NAMALWA (cell line): ENCODE data around the gene TNIK.

ENCODE experiments used
- DNase-seq: peaks from one replicate; pipeline ENCODE4 v3.0.0-alpha.2; 2015; ENCODE audit warnings: low spot score

The TNIK gene

DNA sequence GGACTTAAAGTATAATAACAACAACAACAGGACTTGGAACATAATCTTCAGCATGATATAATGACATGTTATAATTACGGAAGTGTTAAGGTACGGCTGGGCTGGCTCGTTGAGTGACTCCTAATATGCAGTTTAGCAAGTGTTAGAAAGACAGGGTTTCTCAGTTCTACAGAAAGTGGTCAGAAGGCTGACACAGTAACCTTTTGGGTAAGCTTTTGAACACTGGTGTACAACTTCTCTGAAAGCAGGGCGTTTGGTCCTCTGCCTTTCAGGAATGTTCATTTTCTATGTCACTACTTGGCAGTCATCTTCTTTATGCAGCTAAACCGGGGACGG, 300.4 kb downstream of the TNIK start:
- no peak for DNase-seq

DNA sequence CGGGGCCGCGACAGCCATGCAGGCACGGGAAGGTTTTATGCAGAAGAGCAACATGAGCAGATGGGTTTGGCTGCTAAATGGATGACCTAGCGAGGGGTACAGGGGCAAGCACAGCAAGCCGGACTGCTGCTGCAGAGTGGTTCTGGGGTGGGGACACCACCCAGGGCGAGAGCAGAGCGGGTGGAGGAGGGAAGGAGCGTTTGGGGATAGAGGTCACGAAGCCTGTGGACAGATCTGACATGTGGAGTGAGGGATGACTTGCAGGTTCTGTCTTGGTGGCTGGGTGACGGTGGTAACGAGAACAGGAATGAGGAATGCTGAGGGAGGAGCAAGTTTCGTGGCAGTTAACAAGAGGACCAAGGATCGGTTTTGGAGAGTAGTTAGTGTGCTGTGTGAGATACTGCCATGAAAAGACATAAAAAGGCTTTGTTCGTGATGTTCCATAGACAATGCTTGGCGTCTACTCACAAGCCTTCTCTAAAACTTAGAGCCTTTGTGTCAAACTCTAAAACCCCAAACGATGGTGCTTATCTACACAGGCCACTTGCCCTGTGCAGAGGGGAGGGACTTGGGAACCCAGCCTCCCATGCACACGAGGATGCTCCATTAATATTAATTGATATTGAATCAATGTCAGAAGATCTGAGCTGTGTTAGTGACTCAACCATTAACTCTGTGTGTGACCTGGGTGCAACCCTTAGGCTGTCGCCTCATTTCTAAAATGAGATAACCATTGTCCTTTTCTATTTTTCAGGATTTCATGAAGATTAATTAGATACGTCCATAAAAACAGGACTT, 301.0 kb downstream of the TNIK start:
- DNase-seq = no peak

DNA sequence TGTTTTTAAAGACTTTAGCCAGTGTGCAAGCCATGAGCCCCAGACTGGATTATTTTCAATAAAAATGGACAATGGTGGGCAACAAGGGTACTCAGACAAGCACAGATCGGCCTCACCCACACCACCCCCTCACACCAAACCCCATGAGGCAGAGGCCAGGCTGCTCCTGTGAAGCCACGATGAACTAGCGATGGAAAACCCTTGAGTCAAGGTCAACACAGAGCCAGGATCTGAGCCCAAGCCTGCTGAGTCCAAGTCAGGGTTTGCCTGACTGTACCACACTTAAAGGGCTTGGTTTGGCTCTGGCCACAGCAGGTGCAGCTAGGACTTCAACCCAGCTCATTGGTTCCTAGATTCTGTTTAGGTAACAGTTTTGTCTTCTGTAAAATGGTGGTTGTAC, 302.2 kb downstream of the TNIK start:
- no peak for DNase-seq

DNA sequence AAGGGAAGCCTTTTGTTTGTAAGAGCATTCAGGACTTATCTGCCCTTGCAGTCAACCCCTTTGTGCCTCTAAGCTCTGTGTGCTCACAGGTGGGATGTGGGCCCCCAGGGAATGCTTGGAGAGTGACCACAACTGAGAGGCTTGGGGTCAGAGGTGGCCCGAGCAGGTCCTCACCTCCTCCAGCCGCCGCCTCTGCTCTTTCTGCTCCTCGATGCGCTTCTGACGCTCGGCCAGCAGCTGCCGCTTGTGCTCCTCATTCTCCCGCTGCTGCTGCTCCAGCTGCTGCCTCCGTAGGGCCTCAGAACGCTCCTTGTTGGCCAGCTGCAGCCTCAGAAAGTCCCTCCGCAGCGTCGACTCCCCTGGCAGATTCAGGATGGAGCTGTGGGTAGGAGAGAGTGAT, 302.9 kb downstream of the TNIK start:
- no peak for DNase-seq

DNA sequence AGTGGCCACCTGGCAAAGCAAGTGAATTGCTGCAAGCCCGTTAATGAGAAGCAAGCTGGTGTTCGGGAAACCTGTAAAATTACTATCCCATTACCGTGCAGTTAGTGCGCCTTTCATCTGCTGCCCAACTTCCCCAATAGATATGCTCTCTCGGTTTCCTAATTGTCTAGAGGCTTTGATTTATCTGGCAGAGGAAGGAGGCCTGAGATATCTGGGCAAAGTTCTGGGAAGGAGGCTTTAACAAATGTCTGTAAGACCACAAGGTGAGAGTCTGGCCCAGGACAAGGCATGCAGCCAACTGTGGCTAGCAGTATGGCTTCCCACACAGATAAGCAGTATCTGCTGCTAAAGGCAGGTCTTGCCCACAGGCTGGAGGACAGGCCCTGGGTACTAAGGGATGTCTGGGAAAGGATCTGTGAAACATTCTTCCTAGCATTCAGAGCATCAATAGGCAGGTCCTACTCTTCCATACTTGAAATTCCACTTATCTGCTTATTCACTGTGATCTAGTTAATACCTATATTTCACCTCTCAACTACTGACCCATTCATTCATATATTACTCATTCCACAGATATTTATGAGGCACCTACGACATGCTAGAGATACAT, 303.7 kb downstream of the TNIK start:
- no peak for DNase-seq

DNA sequence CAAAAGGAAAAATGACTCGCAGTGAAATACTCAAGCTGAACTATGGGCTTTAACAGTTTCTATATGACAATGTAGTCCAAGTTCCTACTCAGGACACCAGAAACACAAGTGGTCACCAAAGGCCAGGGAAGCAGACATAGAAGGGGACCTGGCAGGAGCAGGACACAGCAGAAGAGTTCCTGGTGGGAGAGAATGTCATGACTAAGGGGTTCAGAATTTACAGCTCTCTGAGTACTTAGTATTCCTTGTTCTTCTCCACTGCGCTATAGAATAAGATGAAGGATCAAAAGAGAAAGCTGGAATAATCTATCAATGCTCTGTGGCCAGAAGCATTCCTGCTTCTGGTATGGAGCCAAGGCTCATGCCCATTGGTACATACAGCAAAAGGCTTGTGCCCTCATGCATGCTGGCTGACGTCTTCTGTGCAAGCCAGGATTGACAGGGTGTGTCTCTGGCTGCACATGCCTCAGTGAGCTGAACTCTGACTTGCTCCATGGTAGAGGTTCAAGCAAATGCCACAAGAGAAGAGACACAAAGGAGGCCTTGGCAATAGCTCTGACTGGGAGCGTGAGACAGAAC, 305.0 kb downstream of the TNIK start:
- no peak for DNase-seq

DNA sequence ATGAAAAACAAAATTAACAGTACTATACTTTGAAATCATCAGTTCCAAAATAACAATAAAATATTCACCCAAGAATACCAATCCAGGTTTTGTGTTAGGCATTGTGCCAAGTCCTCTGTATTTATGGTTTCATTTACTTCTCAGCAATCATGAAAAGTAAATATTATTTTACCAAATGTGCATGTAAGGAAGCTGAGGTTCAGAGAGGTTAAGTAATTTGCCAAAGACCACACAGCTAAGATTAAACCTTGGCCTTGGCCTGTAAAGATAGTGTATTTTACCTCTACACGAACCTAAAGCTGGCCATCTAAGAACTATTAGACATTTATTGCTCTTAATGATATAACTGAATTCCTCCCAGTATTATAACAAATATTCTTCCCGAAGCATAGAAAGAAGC, 309.3 kb downstream of the TNIK start:
- DNase-seq = no peak

DNA sequence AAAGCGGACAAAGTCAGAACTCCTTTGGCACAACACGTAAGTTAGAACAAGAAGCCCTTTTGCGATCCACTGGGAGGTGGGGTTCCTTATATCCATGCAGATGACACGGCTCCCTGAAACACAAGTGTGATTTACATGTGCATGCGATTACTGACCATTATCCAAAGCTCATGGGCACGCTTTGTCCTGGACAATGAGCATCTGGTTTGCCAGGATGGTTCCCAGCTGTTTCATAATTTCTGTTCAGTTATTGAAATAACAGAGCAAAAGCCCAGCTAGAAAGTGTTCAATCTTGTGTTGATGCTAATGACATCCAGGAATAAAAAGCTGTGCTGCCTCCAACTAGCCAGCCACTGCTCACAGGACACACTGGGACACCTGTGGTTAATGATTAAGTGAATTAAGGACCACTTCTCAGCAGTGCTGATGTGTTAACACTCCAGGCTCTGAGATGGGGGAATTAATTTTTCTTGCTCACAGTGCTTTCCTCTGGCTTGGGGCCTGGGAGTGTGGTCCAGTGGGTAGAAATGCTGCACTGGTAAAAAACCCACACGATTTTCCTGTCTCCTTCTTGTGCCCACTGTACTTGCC, 310.6 kb downstream of the TNIK start:
- DNase-seq = no peak

DNA sequence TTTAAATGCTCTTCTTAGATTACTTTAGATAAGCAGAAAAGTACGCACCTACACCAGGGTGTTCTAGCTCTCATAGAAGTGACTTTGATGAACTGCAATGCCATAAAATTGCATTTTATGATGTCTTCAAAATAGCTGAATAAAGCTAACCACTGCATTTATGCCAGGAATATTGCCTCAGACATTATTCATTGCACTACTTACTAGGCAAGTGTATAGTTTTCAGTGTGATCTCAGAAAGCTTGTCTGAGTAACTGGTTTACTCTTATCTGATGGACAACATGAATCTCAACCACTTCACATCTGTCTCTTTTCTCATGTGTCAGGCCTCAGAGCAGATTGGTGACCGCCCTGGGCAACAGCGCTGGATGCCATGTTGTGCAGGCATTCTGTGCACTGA, 314.4 kb downstream of the TNIK start:
- DNase-seq = no peak

DNA sequence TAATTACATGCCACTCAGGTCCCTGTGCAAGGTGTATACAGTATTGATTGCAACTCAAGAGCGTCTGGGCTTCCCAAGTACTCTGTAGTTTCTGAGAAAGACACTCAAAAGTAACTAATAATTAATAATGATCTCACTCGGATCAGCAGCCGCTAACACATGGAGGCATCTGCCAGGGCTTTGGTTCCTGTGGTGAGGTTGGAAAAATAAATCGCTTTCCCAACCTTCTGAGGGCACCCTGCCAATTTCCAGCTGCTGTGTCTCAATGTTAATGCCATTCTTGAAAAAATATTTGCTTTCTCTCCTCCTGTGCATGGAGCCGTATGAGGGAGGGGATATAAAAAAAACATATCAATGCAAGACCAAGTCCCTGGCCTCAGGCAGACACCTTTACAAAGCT, 317.2 kb downstream of the TNIK start:
- no peak for DNase-seq

DNA sequence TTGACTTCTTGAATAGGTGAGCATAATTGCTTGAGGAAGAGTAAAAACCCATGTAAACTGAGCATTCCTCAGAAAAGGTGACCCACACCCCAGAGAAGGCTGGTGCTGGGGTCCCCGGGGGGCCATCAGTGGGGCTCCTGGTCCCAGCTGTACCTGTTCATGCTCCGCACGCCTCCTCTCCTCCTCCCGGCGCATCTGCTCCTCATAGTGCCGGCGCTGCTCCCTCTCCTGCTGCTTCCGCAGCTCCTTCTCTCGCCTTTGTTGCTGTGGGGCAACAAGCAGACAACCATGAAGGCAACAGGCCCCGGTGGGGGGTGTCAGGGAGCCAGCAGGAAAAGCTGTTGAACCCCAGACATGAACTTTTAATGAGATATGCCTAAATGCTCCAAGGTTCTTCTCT, 320.0 kb downstream of the TNIK start:
- no peak for DNase-seq

DNA sequence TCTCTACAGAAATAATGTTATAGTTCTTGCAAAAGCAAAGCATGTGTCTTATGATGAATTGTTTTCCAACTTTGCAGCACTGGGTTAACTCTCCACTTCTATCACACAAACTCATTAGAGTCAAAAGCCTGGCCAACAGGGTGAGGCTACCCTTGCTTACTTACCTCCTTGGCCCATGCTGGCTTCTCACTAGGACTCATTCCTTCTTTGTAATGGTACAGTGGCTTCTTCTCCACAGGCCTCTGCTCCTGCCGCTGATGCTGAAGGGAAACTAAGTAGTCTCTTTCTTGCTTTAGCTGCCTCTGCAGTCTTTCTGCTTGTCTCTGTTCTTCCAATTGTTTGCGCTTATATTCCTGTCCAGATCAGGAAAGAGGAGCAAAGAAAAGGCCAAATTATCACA, 322.2 kb downstream of the TNIK start:
- DNase-seq = no peak

DNA sequence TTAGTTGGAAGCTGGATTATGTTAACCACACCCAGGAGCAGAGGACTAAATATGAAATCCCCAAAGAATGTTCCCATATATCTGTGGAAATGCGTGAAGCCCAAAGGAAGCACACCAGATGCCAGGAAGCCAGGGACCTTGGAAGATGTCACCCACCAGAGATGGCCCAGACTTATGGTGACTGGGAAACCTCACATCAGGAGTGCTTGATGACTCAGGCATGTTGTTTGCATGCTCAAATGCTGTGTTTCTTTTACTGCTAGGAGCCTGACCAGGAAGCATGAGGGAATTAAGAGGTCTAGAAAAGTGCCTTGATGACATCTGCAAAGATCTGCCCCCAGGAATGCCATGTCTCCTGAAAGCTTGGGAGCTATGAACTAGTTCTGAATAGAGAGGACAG, 324.7 kb downstream of the TNIK start:
- no peak for DNase-seq

DNA sequence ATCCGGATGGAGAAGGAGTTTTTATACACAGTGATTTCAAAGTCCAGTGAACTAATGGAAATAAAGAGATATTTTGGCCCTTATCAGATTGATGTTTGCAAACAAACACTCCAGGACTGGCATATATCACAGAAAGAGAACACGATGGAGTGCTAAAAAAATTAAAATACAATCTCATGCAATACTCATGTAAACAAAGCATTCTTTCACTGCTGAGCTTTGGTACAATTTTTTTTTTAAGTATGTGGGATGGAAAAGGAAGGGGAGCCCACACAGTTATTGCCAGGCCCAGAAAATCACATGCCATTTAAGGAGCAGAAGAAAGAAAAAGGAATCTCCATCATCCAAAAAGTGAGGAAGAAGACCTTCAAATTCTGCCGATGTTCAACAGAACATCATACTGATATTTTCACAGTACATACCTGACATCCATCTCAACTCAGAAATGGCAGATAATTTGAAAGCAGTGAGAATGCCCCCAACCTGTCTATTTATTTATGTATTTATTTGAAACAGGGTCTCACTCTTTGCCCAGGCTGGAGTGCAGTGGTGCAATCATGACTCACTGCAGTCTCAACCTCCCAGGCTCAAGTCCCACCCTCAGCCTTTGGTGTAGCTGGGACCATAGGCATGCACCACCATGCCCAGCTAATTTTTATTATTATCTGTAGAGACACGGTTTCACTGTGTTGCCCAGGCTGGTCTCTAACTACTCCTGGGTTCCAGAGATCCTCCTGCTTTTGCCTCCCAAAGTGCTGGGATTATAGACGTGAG, 326.2 kb downstream of the TNIK start:
- no peak for DNase-seq

DNA sequence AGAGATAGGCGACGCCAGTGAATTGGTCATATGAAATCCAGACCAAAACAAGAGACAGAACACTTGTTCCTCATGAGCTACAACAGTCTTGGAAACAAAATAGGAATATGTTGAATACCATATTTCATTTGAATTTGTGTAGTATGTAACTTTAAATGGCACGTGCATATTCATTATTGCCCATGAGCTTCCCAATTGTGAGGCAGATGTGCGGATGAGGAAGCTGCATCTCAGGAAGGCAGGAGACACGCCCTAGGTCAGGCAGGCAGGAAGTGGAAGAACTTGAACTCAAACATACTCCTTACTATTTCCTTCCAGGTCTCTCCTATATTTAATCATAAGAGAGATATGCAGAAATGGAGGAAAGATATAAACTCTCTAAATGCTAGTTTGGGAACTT, 326.9 kb downstream of the TNIK start:
- DNase-seq = no peak

DNA sequence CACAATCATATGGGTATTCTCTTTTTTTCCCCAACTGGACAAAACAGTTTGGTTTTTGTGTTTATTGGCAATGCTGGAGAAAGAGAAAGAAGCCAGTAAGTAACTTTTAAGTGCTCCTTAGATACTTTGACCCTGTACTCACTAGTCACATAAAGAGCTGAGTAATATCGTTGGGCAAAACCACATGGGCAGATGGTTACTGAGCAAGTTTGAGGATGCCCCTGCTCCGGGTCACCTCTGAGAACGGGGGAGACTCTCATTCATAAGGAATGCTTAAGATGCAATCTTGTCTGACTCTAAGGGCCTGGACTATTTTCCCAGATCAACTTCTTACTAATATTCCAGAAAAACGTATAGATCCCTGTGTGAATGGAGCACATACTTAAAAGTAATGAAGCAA, 327.3 kb downstream of the TNIK start:
- DNase-seq = no peak

DNA sequence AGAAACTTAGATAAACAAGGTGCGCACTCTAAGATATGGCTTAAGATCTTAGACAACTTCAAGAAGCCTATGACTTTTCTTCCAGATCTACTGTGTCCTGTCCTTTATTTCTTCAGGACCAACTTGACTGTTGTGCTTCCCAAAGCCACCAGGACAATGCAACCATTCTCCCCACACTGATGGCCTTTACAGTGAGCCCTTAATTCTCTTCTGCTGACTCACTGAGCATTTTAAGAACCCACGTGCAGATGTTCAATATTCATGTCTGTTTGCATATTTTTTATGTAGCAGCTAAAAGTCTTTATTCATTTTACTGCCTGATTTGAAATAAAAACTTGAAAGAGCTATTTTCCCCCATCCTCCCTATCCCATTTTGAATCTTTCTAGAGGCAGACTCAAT, 330.4 kb downstream of the TNIK start:
- no peak for DNase-seq

DNA sequence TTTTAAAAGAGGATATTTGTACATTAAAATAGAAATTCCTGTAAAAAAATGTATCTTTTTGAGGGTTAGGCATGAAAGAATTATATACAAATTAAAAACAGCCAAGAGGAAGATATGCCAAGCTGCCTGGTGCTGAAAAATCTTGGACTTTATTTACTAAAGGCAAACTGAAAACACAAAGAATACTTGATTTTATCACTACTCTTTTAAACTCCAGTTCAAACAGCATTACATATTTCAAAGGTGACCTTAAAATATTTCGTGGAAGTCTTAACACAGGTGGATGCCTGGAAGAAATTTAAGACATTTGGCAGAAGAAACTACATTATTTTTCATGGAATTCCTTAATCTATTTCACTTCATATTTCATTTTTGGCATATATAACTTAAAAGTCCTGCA, 332.6 kb downstream of the TNIK start:
- no peak for DNase-seq

DNA sequence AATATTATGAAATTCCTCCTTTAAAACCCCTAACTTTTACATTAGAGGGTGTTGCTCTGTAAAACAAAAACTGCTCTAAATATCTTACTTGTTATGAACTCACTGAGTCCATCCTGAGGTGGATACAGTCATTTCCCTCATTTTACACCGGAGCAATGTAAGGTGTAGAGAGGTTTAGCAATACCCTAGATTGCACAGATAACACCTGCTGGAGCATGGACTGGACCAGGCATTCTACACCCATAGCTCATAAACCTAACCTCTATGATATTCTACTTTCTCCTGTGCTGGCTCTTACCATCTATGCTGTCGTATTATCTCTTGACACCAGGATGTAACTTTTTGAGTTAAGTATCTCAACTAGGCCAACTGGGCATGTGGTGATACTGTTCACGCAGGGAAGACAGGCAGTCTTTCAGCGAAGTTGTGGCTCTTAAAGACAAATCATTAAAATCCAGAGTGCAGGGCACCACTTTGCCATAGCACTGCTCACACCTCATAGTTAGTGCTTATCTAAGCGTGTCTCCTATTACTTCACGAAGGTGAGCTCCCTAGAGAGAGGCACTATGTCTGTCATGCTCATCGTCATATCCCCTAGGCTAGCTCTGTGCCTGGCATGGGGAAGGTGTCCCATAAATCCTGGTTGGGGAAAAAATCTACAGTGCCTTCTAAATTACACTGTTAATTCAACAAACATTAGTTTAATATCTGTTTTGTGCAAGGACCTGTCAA, 333.6 kb downstream of the TNIK start:
- DNase-seq = no peak

DNA sequence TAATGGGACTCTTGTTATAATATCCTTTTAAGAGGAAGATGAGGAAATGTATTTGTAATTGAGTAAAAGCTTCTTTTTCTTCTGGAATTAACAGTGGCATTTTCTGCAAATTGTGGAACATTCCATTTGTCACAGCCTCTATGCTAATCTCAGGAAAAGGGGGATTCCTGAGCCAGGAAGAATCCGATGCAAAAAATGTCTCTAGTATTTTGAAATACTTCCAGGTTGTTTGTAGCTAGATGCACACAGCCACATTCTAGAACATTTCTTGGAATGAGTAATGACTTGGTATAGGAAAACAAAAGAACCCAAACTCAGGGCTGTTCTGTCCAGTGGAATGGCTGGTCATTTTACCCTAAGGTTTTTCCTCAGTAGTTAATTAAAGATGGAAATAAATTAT, 335.2 kb downstream of the TNIK start:
- no peak for DNase-seq

DNA sequence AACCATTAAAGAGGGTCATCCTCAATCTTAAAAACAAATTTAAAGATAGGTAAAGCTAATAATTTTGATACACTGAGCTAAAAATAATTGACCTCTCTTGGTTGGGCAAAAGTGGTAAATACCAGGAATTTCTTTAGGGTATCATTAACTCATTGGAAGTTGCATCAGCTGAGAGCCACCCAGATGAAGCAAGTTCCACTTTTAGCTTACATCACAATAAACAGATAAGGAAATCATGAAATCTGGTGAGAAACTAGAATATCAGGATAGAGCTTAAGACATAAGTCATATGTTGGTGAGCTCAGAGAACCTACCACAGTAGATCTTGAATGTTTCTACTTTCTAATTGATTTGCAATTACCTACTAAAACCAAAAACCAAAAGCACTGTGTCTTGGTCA, 336.3 kb downstream of the TNIK start:
- DNase-seq = no peak

DNA sequence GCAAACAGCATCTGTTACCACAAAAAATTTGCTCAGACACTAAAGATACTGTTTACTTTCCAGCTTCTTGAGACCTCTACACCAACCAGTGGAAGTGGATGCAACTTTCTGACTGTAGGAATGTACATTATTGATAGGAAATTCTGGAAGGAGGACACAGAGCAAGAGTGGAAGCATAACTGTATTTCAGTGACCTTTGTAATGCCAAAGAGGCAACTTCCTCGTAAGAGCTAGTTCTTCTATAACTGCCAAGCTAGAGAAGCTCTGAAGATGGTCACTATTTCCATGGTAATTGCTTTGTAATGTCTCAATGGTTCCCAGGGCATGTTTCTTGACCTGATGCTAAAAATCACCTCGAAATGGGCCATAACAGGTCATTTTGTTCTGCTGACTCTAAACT, 337.3 kb downstream of the TNIK start:
- DNase-seq = no peak
